ENCODE results near the gene ELP5. TPM values are rescaled to one million over a fixed set of nuclear protein-coding genes. Genes with fewer than 3 reads are reported as not detected.

ELP5 gene
- polyA plus RNA-seq, 1 of the 3 experiments (the other 2 are of a cell fraction): 45.4 TPM

DNA sequence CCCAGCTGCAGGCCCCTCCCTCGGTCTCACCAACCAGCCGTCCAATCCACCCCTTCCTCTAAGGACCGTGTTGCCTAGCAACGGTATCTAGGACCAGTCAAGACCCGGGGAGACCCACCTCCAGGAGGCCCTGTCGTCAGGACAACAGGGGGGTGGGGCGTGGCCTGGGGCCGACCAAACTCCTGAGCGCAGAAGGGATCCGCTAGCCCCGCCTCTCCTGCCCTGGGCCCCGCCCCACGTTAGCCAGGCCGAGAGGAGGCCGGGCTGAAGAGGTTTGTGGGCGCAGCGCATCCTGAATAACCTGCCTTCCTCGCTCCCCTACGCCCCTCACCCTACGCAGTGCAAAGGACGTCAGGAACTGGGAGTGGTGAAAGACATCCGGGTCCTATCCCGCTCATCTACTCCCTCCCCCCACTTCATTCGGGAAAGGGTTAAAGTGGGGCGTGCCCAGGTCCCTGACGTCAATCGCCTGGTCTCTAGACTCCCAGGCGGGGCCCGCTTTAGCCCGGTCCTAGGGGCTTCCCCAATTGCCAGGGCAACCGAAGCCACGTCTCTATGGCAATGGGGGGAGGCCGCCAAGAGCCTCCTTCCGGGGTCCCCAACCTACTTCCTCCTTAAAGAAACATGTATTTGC, 47.1 kb upstream of the ELP5 start:
- Histone ChIP-seq H2AFZ (ENCODE audit: low read depth) (0 out of 2 replicates have a peak overlapping the region, but pooled peaks have one; percentile 42), H3F3A (replicated peaks; ENCODE audit: insufficient read depth) (peaks cover 10% of the 10 kb centered on the region), H4K20me1 (ENCODE audit: insufficient read depth) (peaks cover 18% of the 10 kb centered on the region; the same call in 1 of the 2 replicates), H3K4me1 (ENCODE audit: control insufficient read depth in 1 of 2, insufficient read depth in 2 of 2, low read depth in 1 of 2, low read length in 1 of 2) (peaks cover 0 to 13% of the 10 kb centered on the region in 2 experiments; a peak in 2 of 4 replicates), H3K9ac (peak overlapping the region; percentile 53), H3K79me2 (ENCODE audit: insufficient read depth) (peaks cover 21% of the 10 kb centered on the region), H3K27ac (ENCODE audit: low read depth in 2 of 2, low read length in 1 of 2) (peak overlapping the region; percentile 34 to 91), H3K9me2 (no peaks in the 10 kb centered on the region), H3K36me3 (replicated peaks in 1 of 2; ENCODE audit: control insufficient read depth in 1 of 2, insufficient read depth in 2 of 2, low read length in 1 of 2) (peaks cover 19 to 28% of the 10 kb centered on the region in 2 experiments), H3K4me3 (ENCODE audit: low read depth in 2 of 2, low read length in 1 of 2) (peak overlapping the region; percentile 39 to 47), H3K4me2 (peak overlapping the region; percentile 79), H3K27me3 (ENCODE audit: insufficient read depth) (no peaks in the 10 kb centered on the region), H3K9me3 (no peaks in the 10 kb centered on the region)
- CTCF ChIA-PET: interaction anchor here (0.8 to 2.4 kb wide), 4 partner anchors 9 to 159 kb away, joined by 3 to 10 read pairs (median 3); no protein-coding TSS in a partner anchor
- POLR2A ChIA-PET: interaction anchor here (1.1 kb wide), 1 partner anchor 14 kb away, joined by 3 read pairs; the partner anchor contains the start of genes ACADVL and DLG4
- 3% methylated on average over 25 of the region's 34 CpGs for WGBS (ENCODE audit: low lambda C conversion rate)
- DNase-seq: peak; percentile 99
- TF ChIP-seq RXRA (IDR thresholded peaks at IDR 0.05; ENCODE audit: borderline replicate concordance, low read depth) (no peak), GATA2 (CRISPR knock-in tag; IDR thresholded peaks at IDR 0.05) (no peak), POLR2AphosphoS5 (IDR thresholded peaks at IDR 0.05; ENCODE audit: low read depth, low read length) (no peak), EZH2phosphoT487 (IDR thresholded peaks at IDR 0.05; ENCODE audit: borderline replicate concordance, low read depth) (no peak), NRF1 (IDR thresholded peaks at IDR 0.05; ENCODE audit: low read depth, low read length) (no peak), TCF12 (IDR thresholded peaks at IDR 0.05) (no peak), RFX5 (IDR thresholded peaks at IDR 0.05; ENCODE audit: low read length) (peak; percentile 52; the same call in 1 of the 2 replicates), SMC3 (IDR thresholded peaks at IDR 0.05; ENCODE audit: low read depth, low read length) (no peak), SIN3A (IDR thresholded peaks at IDR 0.05; ENCODE audit: borderline replicate concordance, low read depth, low read length) (no peak), RCOR1 (IDR thresholded peaks at IDR 0.05; ENCODE audit: low read length) (0 out of 2 replicates have a peak, but pooled peaks have one; percentile 24), TAF1 (IDR thresholded peaks at IDR 0.05; ENCODE audit: borderline replicate concordance, low read depth, low read length) (no peak), FOXJ3 (CRISPR knock-in tag; IDR thresholded peaks at IDR 0.05) (no peak), ELF1 (IDR thresholded peaks at IDR 0.05) (no peak), CHD2 (IDR thresholded peaks at IDR 0.05; ENCODE audit: low read length, partially characterized antibody) (peak; percentile 86), JUND (IDR thresholded peaks at IDR 0.05) (no peak), MEF2A (IDR thresholded peaks at IDR 0.05; ENCODE audit: borderline replicate concordance, low read depth) (no peak), TEAD4 (IDR thresholded peaks at IDR 0.05; ENCODE audit: borderline replicate concordance, insufficient read depth) (no peak), YY1 (IDR thresholded peaks at IDR 0.05; ENCODE audit: low read depth) (no peak), RAD21 (IDR thresholded peaks at IDR 0.05; ENCODE audit: low read length) (no peak), EP300 (IDR thresholded peaks at IDR 0.05; ENCODE audit: borderline replicate concordance in 1 of 2, low read depth in 1 of 2, low read length in 1 of 2) (no peak), FOXM1 (IDR thresholded peaks at IDR 0.05; ENCODE audit: low read depth) (no peak)
- TF ChIP-seq, protein P1, sequence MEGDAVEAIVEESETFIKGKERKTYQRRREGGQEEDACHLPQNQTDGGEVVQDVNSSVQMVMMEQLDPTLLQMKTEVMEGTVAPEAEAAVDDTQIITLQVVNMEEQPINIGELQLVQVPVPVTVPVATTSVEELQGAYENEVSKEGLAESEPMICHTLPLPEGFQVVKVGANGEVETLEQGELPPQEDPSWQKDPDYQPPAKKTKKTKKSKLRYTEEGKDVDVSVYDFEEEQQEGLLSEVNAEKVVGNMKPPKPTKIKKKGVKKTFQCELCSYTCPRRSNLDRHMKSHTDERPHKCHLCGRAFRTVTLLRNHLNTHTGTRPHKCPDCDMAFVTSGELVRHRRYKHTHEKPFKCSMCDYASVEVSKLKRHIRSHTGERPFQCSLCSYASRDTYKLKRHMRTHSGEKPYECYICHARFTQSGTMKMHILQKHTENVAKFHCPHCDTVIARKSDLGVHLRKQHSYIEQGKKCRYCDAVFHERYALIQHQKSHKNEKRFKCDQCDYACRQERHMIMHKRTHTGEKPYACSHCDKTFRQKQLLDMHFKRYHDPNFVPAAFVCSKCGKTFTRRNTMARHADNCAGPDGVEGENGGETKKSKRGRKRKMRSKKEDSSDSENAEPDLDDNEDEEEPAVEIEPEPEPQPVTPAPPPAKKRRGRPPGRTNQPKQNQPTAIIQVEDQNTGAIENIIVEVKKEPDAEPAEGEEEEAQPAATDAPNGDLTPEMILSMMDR (IDR thresholded peaks at IDR 0.05): no peak
- TF ChIP-seq, protein P2, sequence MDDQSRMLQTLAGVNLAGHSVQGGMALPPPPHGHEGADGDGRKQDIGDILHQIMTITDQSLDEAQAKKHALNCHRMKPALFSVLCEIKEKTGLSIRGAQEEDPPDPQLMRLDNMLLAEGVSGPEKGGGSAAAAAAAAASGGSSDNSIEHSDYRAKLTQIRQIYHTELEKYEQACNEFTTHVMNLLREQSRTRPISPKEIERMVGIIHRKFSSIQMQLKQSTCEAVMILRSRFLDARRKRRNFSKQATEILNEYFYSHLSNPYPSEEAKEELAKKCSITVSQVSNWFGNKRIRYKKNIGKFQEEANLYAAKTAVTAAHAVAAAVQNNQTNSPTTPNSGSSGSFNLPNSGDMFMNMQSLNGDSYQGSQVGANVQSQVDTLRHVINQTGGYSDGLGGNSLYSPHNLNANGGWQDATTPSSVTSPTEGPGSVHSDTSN (IDR thresholded peaks at IDR 0.05): no peak
- TF ChIP-seq, protein P3, sequence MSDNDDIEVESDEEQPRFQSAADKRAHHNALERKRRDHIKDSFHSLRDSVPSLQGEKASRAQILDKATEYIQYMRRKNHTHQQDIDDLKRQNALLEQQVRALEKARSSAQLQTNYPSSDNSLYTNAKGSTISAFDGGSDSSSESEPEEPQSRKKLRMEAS (IDR thresholded peaks at IDR 0.05; ENCODE audit: low read depth): 0 out of 2 replicates have a peak, but pooled peaks have one; percentile 15
- TF ChIP-seq, protein P4, sequence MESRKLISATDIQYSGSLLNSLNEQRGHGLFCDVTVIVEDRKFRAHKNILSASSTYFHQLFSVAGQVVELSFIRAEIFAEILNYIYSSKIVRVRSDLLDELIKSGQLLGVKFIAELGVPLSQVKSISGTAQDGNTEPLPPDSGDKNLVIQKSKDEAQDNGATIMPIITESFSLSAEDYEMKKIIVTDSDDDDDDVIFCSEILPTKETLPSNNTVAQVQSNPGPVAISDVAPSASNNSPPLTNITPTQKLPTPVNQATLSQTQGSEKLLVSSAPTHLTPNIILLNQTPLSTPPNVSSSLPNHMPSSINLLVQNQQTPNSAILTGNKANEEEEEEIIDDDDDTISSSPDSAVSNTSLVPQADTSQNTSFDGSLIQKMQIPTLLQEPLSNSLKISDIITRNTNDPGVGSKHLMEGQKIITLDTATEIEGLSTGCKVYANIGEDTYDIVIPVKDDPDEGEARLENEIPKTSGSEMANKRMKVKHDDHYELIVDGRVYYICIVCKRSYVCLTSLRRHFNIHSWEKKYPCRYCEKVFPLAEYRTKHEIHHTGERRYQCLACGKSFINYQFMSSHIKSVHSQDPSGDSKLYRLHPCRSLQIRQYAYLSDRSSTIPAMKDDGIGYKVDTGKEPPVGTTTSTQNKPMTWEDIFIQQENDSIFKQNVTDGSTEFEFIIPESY (IDR thresholded peaks at IDR 0.05; ENCODE audit: borderline replicate concordance, low read depth): no peak
- TF ChIP-seq, protein P5, sequence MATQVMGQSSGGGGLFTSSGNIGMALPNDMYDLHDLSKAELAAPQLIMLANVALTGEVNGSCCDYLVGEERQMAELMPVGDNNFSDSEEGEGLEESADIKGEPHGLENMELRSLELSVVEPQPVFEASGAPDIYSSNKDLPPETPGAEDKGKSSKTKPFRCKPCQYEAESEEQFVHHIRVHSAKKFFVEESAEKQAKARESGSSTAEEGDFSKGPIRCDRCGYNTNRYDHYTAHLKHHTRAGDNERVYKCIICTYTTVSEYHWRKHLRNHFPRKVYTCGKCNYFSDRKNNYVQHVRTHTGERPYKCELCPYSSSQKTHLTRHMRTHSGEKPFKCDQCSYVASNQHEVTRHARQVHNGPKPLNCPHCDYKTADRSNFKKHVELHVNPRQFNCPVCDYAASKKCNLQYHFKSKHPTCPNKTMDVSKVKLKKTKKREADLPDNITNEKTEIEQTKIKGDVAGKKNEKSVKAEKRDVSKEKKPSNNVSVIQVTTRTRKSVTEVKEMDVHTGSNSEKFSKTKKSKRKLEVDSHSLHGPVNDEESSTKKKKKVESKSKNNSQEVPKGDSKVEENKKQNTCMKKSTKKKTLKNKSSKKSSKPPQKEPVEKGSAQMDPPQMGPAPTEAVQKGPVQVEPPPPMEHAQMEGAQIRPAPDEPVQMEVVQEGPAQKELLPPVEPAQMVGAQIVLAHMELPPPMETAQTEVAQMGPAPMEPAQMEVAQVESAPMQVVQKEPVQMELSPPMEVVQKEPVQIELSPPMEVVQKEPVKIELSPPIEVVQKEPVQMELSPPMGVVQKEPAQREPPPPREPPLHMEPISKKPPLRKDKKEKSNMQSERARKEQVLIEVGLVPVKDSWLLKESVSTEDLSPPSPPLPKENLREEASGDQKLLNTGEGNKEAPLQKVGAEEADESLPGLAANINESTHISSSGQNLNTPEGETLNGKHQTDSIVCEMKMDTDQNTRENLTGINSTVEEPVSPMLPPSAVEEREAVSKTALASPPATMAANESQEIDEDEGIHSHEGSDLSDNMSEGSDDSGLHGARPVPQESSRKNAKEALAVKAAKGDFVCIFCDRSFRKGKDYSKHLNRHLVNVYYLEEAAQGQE (IDR thresholded peaks at IDR 0.05; ENCODE audit: low read depth, low read length): no peak

Measured in SK-N-SH (cell line).